Activated B cell treated with CpG ODN at 0.5 μM for 24 hours (primary cell): Measurements from ENCODE around the gene MRPL39. TPM values are rescaled to one million over a fixed set of nuclear protein-coding genes. Genes with fewer than 3 reads are reported as not detected.

Source experiments
- ATAC-seq: fragments of 200-7000 bp; cut with Tn5 transposase; one replicate; pipeline ENCODE4 v1.10.0; 2021; ENCODE audit warnings: low read depth, mild to moderate bottlenecking, moderate library complexity
- CTCF ChIA-PET: fragments of 350-600 bp; sonication (Branson Sonifier 250); formaldehyde crosslinking; loops from one replicate; lab custom pipeline; 2021; ENCODE audit warnings: antibody characterized with exemption; lab: Charles Lee
- POLR2A ChIA-PET: fragments of 350-600 bp; sonication (Branson Sonifier 250); formaldehyde crosslinking; loops from one replicate; lab custom pipeline; 2021; ENCODE audit warnings: antibody characterized with exemption; lab: Charles Lee
- DNase-seq: peaks from one replicate; pipeline ENCODE4 v3.0.0; 2022
- H3K27ac Mint-ChIP-seq: one replicate; pipeline ENCODE4 v1.8.0; 2020; ENCODE audit warnings: mixed read lengths
- H3K27me3 Mint-ChIP-seq: one replicate; pipeline ENCODE4 v1.8.0; 2021; ENCODE audit warnings: mixed read lengths
- H3K36me3 Mint-ChIP-seq: one replicate; pipeline ENCODE4 v1.8.0; 2021; ENCODE audit warnings: low read depth, mixed read lengths
- H3K4me1 Mint-ChIP-seq: one replicate; pipeline ENCODE4 v1.8.0; 2021; ENCODE audit warnings: mixed read lengths
- H3K4me3 Mint-ChIP-seq: one replicate; pipeline ENCODE4 v1.8.0; 2020; ENCODE audit warnings: mild to moderate bottlenecking, mixed read lengths
- H3K9me3 Mint-ChIP-seq: one replicate; pipeline ENCODE4 v1.8.0; 2020; ENCODE audit warnings: mixed read lengths
- intact Hi-C: fragments of 100-400 bp; cut with micrococcal nuclease; formaldehyde crosslinking; loops from one replicate; pipeline ENCODE4 v1.15.1; 2024
- total RNA-seq: library from RNA; stranded (reverse); gene quantifications from 2 replicates; pipeline ENCODE4 v1.2.3, GENCODE V29; 2022
- TF ChIP-seq, protein P1 (sequence below): fragments of 200-600 bp; IDR thresholded peaks from one replicate; pipeline ENCODE4 v1.8.0; 2022; ENCODE audit warnings: antibody characterized with exemption, mild to moderate bottlenecking

Gene MRPL39
- total RNA-seq, 1 donor from 2014 or later = 43.6 TPM

DNA sequence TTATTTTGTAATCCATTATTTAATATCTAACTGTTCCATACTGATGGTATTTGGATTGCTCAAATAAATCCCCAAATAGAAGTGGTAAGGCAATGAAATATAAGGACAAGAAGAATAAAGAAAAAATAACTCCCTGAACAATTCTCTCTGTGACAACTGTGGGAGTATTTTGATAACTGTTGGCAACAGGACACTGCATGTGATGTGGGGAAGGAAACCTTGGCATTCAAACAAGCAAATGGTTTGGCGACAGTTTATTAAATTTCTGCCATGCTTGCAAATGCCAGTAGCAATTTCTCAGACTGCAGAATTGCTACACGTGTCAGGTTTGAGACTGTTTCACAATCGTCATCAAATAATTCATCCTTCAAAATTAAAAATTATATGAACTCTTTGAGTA, 8.6 kb upstream of the MRPL39 start:
- ATAC-seq (no peak), DNase-seq (no peak)
- ChIA-PET POLR2A (no interaction called here), CTCF (no interaction called here)
- H3K4me1 Mint-ChIP-seq = no peaks in the 10 kb centered on the region
- H3K27me3 Mint-ChIP-seq = no peaks in the 10 kb centered on the region
- H3K4me3 Mint-ChIP-seq = no peak overlapping the region
- no peaks in the 10 kb centered on the region for H3K36me3 Mint-ChIP-seq
- H3K9me3 Mint-ChIP-seq = no peaks in the 10 kb centered on the region
- intact Hi-C loops = no loop called here
- TF ChIP-seq, protein P1, sequence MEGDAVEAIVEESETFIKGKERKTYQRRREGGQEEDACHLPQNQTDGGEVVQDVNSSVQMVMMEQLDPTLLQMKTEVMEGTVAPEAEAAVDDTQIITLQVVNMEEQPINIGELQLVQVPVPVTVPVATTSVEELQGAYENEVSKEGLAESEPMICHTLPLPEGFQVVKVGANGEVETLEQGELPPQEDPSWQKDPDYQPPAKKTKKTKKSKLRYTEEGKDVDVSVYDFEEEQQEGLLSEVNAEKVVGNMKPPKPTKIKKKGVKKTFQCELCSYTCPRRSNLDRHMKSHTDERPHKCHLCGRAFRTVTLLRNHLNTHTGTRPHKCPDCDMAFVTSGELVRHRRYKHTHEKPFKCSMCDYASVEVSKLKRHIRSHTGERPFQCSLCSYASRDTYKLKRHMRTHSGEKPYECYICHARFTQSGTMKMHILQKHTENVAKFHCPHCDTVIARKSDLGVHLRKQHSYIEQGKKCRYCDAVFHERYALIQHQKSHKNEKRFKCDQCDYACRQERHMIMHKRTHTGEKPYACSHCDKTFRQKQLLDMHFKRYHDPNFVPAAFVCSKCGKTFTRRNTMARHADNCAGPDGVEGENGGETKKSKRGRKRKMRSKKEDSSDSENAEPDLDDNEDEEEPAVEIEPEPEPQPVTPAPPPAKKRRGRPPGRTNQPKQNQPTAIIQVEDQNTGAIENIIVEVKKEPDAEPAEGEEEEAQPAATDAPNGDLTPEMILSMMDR = no peak
- no peak overlapping the region for H3K27ac Mint-ChIP-seq

DNA sequence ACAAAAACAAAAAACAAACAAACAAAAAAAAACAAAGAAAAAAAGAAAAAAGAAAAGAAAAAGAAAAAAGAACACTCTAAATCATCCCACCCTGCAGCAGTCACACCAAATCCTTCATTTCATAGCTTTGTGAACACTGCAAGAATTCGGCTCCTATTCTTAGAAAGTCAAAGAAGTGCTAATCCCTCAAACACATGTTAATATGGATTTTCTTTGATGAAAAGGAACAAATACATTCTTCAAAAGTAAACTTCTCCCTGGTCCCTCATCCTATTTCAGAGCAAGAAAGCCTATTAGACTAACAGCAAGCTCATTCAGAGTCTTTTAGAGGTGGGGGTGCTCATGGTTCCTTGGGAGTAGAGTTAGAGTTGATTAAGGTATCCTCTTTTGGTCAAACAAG, 7.2 kb upstream of the MRPL39 start:
- ChIA-PET POLR2A (no interaction called here), CTCF (no interaction called here)
- H3K9me3 Mint-ChIP-seq = no peaks in the 10 kb centered on the region
- H3K27ac Mint-ChIP-seq = no peak overlapping the region
- DNase-seq = no peak
- H3K27me3 Mint-ChIP-seq = no peaks in the 10 kb centered on the region
- no peak overlapping the region for H3K4me3 Mint-ChIP-seq
- TF ChIP-seq, protein P1 = no peak
- H3K36me3 Mint-ChIP-seq = no peaks in the 10 kb centered on the region
- H3K4me1 Mint-ChIP-seq = no peaks in the 10 kb centered on the region
- intact Hi-C loops = no loop called here
- no peak for ATAC-seq

DNA sequence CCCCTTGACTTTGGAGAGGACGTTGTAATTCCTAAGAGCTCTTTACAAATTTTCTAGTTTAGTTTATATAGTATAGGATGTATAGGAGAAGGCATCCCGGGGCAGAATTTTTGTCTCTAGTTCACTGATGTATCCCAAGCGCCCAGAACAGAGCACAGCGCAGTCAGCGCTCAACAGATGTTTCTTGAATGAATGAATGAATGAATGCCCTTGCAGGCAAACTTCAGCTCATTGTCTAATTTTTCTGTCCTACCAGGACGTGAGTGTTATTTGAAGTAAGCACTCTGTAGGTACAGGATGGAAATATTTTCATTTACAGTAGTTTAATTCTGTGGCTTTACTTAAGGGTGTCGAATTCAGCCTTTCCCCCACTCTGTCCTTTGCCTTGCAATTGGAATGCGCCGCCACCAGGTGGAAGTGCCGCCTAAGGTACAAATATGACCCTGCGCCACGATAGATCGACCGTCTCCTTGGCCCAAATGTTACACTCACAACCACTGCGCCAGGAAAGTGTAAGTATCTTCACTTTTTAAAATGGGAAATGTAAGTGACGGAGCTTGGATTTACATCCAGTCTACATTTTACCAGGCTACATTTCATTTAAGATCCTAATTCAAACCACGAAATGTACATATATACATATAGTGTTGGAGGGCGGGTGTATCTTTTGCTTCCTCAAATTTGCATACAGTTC, 910 bp upstream of the MRPL39 start:
- Mint-ChIP-seq H3K36me3 (peaks cover 28% of the 10 kb centered on the region), H3K9me3 (no peaks in the 10 kb centered on the region), H3K4me1 (peaks cover 32% of the 10 kb centered on the region), H3K27me3 (no peaks in the 10 kb centered on the region), H3K4me3 (peak overlapping the region; percentile 100), H3K27ac (peak overlapping the region; percentile 99)
- peak; percentile 79 for ATAC-seq
- TF ChIP-seq, protein P1 = no peak
- peak; percentile 55 for DNase-seq
- intact Hi-C loops = loop anchor here (1.0 to 5.0 kb wide), 7 partner anchors 31 to 562 kb away; partner anchors contain the start of genes APP and JAM2
- POLR2A ChIA-PET = interaction anchor here (0.6 to 2.9 kb wide), 7 partner anchors 36 to 747 kb away, joined by 3 to 25 read pairs (median 5); partner anchors contain the start of genes ATP5PF and GABPA
- CTCF ChIA-PET = interaction anchor here (0.6 to 3.9 kb wide), 31 partner anchors 9 to 1108 kb away, joined by 3 to 30 read pairs (median 5); partner anchors contain the start of genes ATP5PF, GABPA and JAM2

DNA sequence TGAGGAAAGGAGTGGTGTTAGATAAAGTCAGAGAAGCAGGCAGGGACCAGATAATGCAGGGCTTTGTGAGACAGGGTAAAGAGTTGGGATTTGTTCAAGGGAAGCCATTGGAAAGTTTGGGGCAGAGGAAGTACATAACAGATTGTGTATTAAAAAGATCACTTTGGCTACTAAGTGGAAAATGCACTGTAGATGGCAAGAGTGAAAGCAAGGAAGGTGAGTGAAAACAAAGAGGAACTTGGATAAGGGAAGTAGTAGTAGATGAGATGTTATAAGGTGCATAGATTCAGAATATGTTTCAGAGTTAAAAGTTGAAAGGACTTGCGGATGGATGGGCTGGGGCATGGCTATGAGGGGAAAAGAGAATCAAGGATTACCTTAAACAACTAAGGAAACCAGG, 17.4 kb downstream of the MRPL39 start:
- POLR2A ChIA-PET = no interaction called here

DNA sequence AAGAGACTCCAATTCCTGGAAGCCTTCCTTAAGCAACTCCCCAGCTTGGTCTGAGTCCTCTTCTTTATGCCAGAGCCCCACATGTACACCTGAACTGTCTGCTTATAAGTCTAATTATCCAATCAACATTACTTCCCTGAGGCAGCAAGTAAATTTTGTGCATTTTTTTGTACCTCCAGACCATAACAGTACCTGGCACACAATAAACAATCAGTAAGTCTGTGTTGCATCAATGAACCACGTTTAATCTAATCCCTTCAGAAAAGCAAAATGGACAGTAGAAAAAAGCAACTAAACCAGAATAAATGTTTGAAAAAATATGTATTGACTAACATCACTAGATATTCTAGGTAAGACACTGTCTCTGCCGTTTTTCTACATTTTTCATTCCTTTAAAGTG, 20.5 kb downstream of the MRPL39 start:
- no peak for ATAC-seq
- Mint-ChIP-seq H3K27me3 (no peaks in the 10 kb centered on the region), H3K4me3 (no peak overlapping the region), H3K27ac (peak overlapping the region; percentile 21), H3K9me3 (no peaks in the 10 kb centered on the region), H3K36me3 (peaks cover 81% of the 10 kb centered on the region), H3K4me1 (peaks cover 37% of the 10 kb centered on the region)
- TF ChIP-seq, protein P1 = no peak
- no peak for DNase-seq
- POLR2A ChIA-PET = no interaction called here
- intact Hi-C loops = no loop called here
- CTCF ChIA-PET = no interaction called here

More for the DNA sequence above, 17.4 kb downstream of the MRPL39 start:
- CTCF ChIA-PET = interaction anchor here (1.9 kb wide), 1 partner anchor 167 kb away, joined by 4 read pairs; no protein-coding TSS in a partner anchor
- ATAC-seq (no peak), DNase-seq (no peak)
- Mint-ChIP-seq H3K4me3 (no peak overlapping the region), H3K36me3 (peaks cover 87% of the 10 kb centered on the region), H3K27me3 (no peaks in the 10 kb centered on the region), H3K27ac (peak overlapping the region; percentile 47), H3K4me1 (peaks cover 15% of the 10 kb centered on the region), H3K9me3 (no peaks in the 10 kb centered on the region)
- intact Hi-C loops = loop anchor here (1.0 to 2.0 kb wide), 2 partner anchors 8 to 17 kb away; partner anchors contain the start of gene MRPL39
- TF ChIP-seq, protein P1 = no peak
